Neuron (in vitro differentiated cells): Measurements from ENCODE around the gene CRMP1.

Experiments used
- H2AFZ ChIP-seq: one replicate; pipeline ENCODE4 v1.6.1; 2013; ENCODE audit warnings: low read depth, mild to moderate bottlenecking, inconsistent platforms, low read length, moderate library complexity
- H3K27me3 ChIP-seq: one replicate; pipeline ENCODE4 v1.6.1; 2013; ENCODE audit warnings: low read length; ENCODE audit not compliant: insufficient read depth
- H3K36me3 ChIP-seq: one replicate; pipeline ENCODE4 v1.6.1; 2013; ENCODE audit warnings: low read length; ENCODE audit not compliant: insufficient read depth
- H3K4me1 ChIP-seq: one replicate; pipeline ENCODE4 v1.6.1; 2013; ENCODE audit warnings: low read length; ENCODE audit not compliant: insufficient read depth
- H3K4me3 ChIP-seq: 2 replicates; pipeline ENCODE4 v1.5.1; 2013; ENCODE audit warnings: mild to moderate bottlenecking, low read length, moderate library complexity
- H3K9me3 ChIP-seq: one replicate; pipeline ENCODE4 v1.6.1; 2013; ENCODE audit warnings: low read length

CRMP1 gene

DNA sequence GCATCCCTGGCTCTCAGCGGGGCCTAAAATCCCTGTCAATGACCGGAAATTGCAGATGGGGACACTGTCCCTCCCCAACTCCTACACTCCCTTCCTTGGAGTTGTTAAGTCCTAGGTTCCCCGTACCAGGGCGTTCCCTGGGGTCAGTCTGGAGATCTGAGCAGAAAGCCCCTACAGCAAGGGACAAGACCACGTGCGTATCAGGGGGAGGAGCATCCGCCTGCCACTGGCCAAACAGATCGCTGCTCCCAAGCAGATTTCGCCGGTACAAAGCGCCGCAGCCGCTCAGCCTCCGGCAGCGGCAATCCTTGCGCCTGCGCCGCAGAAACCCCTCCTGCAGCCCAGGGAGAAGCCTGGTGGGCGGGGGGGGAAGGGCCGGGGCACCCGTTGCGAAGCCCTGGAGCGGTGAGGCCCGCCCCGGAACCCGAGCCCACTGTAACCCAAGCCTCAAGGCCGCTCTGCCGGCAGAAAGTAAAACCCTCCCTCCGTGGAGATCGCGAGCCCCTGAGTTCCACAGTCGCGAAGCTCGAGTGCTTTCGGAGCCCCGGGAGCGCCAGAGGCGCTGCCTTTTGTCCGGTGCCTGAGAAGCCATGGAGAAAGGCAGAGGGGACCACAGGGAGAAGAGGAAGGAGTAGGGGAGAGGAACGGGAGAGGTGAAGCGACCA lies 2.7 kb downstream of the CRMP1 start:
- H3K36me3 ChIP-seq = peaks cover 3% of the 10 kb centered on the region
- H3K27me3 ChIP-seq = peaks cover 10% of the 10 kb centered on the region
- H3K4me1 ChIP-seq = peaks cover 54% of the 10 kb centered on the region
- H3K4me3 ChIP-seq = peak overlapping the region; percentile 90
- no peak overlapping the region for H2AFZ ChIP-seq
- no peaks in the 10 kb centered on the region for H3K9me3 ChIP-seq

- Histone ChIP-seq H3K4me1 (peaks cover 65% of the 10 kb centered on the region), H2AFZ (no peak overlapping the region), H3K36me3 (peaks cover 3% of the 10 kb centered on the region), H3K4me3 (peak overlapping the region; percentile 90), H3K27me3 (peaks cover 10% of the 10 kb centered on the region), H3K9me3 (no peaks in the 10 kb centered on the region)
Observed at GRCh38 chr4:5889002-5889696, 3.7 kb downstream of the CRMP1 start.

DNA sequence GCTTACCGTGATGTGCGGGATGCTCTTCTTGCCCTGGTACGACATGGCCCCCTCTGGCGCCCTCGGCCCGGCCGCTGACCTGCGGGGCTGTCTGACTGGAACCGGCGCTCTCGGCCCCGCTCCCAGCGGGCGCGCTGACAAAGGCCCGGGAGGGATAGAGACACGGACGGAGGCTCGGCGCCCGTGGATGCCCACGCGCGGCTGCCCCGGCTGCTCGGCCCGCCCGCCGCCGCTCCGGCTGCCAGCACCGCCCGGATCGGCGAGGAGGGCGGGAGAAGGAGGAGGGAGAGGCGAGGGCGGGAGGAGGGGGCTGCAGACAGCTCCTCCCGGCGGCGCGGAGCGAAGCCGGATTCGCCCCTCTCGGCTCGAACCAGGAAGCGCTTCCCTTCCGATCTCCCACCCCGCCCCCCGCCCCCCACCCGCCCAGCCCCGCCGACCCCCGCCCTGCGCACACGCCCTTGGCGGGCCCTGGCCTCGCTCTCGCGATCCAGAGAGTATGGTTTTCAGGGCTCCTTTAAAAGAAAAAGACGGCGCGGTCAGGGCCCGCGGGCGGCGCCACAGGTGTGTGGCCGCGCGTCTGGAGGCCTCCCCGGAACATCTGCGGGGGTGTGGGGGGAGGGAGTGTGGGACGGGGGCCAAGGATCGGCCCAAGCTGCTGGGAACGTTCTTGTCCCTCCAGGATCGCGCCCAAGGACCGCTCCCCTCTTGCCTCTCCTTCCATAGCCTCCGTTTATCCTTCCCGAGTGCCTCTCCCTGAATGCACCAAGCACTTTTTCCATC lies 4.5 kb downstream of the CRMP1 start:
- Histone ChIP-seq H2AFZ (no peak overlapping the region), H3K4me3 (peak overlapping the region; percentile 90), H3K9me3 (no peaks in the 10 kb centered on the region), H3K4me1 (peaks cover 68% of the 10 kb centered on the region), H3K36me3 (peaks cover 3% of the 10 kb centered on the region), H3K27me3 (peaks cover 3% of the 10 kb centered on the region)

- H3K27me3 ChIP-seq = no peaks in the 10 kb centered on the region
- H3K4me3 ChIP-seq = peak overlapping the region; percentile 90
- peaks cover 65% of the 10 kb centered on the region for H3K4me1 ChIP-seq
- H3K9me3 ChIP-seq = no peaks in the 10 kb centered on the region
- peaks cover 3% of the 10 kb centered on the region for H3K36me3 ChIP-seq
- no peak overlapping the region for H2AFZ ChIP-seq
Observed at GRCh38 chr4:5887361-5888221, 5.3 kb downstream of the CRMP1 start.

DNA sequence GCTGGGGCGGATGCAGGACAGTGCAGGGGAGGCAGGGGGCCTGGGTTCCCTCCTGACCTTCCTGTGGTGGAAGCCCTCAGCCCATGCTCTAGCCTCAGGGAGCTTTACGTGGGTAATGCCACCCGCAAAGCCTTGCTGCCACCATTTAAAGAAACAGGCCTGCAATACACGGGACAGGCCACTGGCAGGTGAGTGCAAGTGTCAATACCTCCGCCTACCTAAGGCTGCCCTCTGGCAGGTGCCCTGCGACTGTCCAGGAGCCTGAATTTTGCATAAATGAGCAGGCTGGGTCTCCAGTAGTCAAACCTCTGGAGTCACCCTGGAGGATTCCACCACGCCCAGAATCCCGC lies 5.9 kb downstream of the CRMP1 start:
- no peaks in the 10 kb centered on the region for H3K9me3 ChIP-seq
- peak overlapping the region; percentile 90 for H3K4me3 ChIP-seq
- H3K36me3 ChIP-seq = peaks cover 3% of the 10 kb centered on the region
- H2AFZ ChIP-seq = no peak overlapping the region
- H3K27me3 ChIP-seq = no peaks in the 10 kb centered on the region
- H3K4me1 ChIP-seq = peaks cover 65% of the 10 kb centered on the region

- Histone ChIP-seq H3K27me3 (no peaks in the 10 kb centered on the region), H3K4me1 (peaks cover 59% of the 10 kb centered on the region), H3K4me3 (no peak overlapping the region)
Observed at GRCh38 chr4:5885733-5886132, 7.2 kb downstream of the CRMP1 start.

GRCh38 chr4:5884796-5885195 lies 8.1 kb downstream of the CRMP1 start:
- Histone ChIP-seq H3K4me3 (no peak overlapping the region), H3K9me3 (no peaks in the 10 kb centered on the region), H2AFZ (no peak overlapping the region), H3K4me1 (peaks cover 54% of the 10 kb centered on the region), H3K36me3 (peaks cover 3% of the 10 kb centered on the region), H3K27me3 (no peaks in the 10 kb centered on the region)

More at GRCh38 chr4:5885733-5886132, 7.2 kb downstream of the CRMP1 start:
- Histone ChIP-seq H2AFZ (no peak overlapping the region), H3K9me3 (no peaks in the 10 kb centered on the region), H3K36me3 (peaks cover 3% of the 10 kb centered on the region)

DNA sequence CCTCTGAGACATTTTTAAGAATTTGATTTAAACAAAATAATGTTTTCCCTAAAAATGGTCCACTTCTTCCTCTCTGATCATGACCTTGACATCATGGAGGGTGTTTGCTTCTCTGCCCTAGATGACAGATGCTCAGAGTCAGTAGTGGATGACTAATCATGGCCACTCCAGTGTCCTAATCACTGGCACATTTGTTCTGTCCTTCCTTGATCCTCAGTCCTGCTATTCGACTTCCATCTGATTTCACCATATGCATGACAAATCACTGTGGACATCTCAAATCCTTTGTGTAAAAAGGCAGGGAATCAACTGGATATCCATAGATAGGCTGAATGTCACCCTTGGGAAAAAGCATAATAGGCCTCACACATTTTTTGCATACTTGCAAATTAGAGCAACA lies 9.0 kb downstream of the CRMP1 start:
- Histone ChIP-seq H3K4me1 (peaks cover 45% of the 10 kb centered on the region), H2AFZ (no peak overlapping the region), H3K27me3 (no peaks in the 10 kb centered on the region), H3K9me3 (no peaks in the 10 kb centered on the region), H3K4me3 (no peak overlapping the region), H3K36me3 (peaks cover 3% of the 10 kb centered on the region)

DNA sequence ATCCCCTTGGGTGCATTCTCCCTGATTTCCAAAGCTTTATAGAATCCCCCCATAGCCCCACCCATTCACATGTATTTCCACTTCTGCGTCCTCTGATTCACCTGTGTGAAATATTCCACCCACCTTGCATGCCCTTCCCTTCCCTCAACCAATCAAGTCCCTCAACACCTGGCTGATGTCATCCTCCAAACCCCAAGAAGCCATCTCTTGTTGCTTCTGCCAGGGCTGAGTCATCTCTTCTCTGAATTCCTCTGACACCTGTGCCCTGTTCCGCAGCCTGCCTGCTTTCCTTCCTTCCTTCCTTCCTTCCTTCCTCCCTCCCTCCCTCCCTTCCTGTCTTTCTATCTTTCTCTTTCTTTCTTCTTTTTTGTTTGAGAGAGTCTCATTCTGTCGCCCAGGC lies 9.9 kb downstream of the CRMP1 start:
- H3K4me3 ChIP-seq = no peak overlapping the region
- H3K9me3 ChIP-seq = no peaks in the 10 kb centered on the region
- no peak overlapping the region for H2AFZ ChIP-seq
- peaks cover 3% of the 10 kb centered on the region for H3K36me3 ChIP-seq
- H3K4me1 ChIP-seq = peaks cover 46% of the 10 kb centered on the region
- H3K27me3 ChIP-seq = no peaks in the 10 kb centered on the region

GRCh38 chr4:5881340-5881739 lies 11.5 kb downstream of the CRMP1 start:
- Histone ChIP-seq H2AFZ (no peak overlapping the region), H3K4me3 (no peak overlapping the region), H3K36me3 (peaks cover 3% of the 10 kb centered on the region), H3K4me1 (peaks cover 50% of the 10 kb centered on the region), H3K27me3 (no peaks in the 10 kb centered on the region), H3K9me3 (no peaks in the 10 kb centered on the region)

DNA sequence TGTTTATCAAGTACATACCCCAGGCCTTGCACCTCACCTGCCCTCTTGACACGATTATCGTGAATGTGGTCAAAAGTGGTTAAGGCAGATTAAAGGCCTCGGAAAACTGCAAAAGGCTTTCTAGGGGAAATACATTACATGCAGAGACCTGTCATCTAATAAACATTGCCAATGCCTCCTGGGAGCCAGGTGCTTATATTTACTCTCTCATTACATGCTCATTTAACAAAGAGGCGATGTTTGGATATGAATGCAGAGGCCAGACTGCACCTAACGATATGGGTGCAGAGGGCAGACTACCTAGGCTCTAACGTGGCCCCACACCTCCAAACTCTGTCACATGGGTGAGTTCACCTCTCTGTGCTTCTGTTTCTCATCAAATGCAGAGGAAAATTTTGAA lies 14.5 kb downstream of the CRMP1 start:
- Histone ChIP-seq H3K36me3 (no peaks in the 10 kb centered on the region), H2AFZ (no peak overlapping the region)

GRCh38 chr4:5877392-5877791 lies 15.5 kb downstream of the CRMP1 start:
- Histone ChIP-seq H3K4me3 (no peak overlapping the region), H3K9me3 (no peaks in the 10 kb centered on the region), H3K4me1 (peaks cover 39% of the 10 kb centered on the region), H3K36me3 (no peaks in the 10 kb centered on the region), H2AFZ (no peak overlapping the region), H3K27me3 (no peaks in the 10 kb centered on the region)

More for the DNA sequence above, 14.5 kb downstream of the CRMP1 start:
- no peaks in the 10 kb centered on the region for H3K9me3 ChIP-seq
- H3K4me3 ChIP-seq = no peak overlapping the region
- peaks cover 39% of the 10 kb centered on the region for H3K4me1 ChIP-seq
- no peaks in the 10 kb centered on the region for H3K27me3 ChIP-seq
